ENCODE data around the gene KRT9. TPM values are rescaled to one million over a fixed set of nuclear protein-coding genes. Genes with fewer than 3 reads are reported as not detected.
"Not testable (repeated sequence)": the region's sequence is repeated elsewhere in the genome, so short reads cannot be mapped to it uniquely, and the experiment has no call there.

The KRT9 gene
- total RNA-seq, 1 experiment from 2014 or later: not detected

GRCh38 chr17:41615454-41615853, 43.6 kb upstream of the KRT9 start:
- Mint-ChIP-seq H3K27ac (ENCODE audit: unreplicated experiment) (no peak overlapping the region), H3K4me1 (ENCODE audit: low read depth, unreplicated experiment) (peaks cover 43% of the 10 kb centered on the region), H3K27me3 (ENCODE audit: unreplicated experiment) (no peaks in the 10 kb centered on the region), H3K9me3 (ENCODE audit: low read depth, unreplicated experiment) (no peaks in the 10 kb centered on the region), H3K36me3 (ENCODE audit: insufficient read depth, unreplicated experiment) (peaks cover 31% of the 10 kb centered on the region), H3K4me3 (ENCODE audit: low read depth, unreplicated experiment) (no peak overlapping the region)
- no TSS peak for BruUV-seq (replicated peaks)
- no peak for TF ChIP-seq CTCF (IDR thresholded peaks at IDR 0.05; ENCODE audit: unreplicated experiment)
- DNase-seq: peak; percentile 71
- CTCF ChIA-PET: interaction anchor here (0.9 kb wide), 1 partner anchor 9 kb away, joined by 3 read pairs; the partner anchor contains the start of gene KRT17
- intact Hi-C loops (cut with micrococcal nuclease; ENCODE audit: unreplicated experiment): no loop called here

GRCh38 chr17:41614767-41615166, 42.9 kb upstream of the KRT9 start:
- H3K4me3 Mint-ChIP-seq (ENCODE audit: low read depth, unreplicated experiment); intact Hi-C loops (cut with micrococcal nuclease; ENCODE audit: unreplicated experiment); BruUV-seq (replicated peaks); H3K27me3 Mint-ChIP-seq (ENCODE audit: unreplicated experiment); CTCF ChIA-PET; H3K27ac Mint-ChIP-seq (ENCODE audit: unreplicated experiment); DNase-seq; H3K9me3 Mint-ChIP-seq (ENCODE audit: low read depth, unreplicated experiment): not testable (repeated sequence)
- peaks cover 24% of the 10 kb centered on the region for H3K36me3 Mint-ChIP-seq (ENCODE audit: insufficient read depth, unreplicated experiment)
- H3K4me1 Mint-ChIP-seq (ENCODE audit: low read depth, unreplicated experiment): peaks cover 43% of the 10 kb centered on the region

- no TSS peak for BruUV-seq (replicated peaks)
Observed at GRCh38 chr17:41614098-41614497, 42.2 kb upstream of the KRT9 start.

GRCh38 chr17:41613277-41614082, 41.6 kb upstream of the KRT9 start:
- H3K36me3 Mint-ChIP-seq (ENCODE audit: insufficient read depth, unreplicated experiment): peaks cover 12% of the 10 kb centered on the region
- CTCF ChIA-PET: interaction anchor here (1.0 to 1.4 kb wide), 5 partner anchors 9 to 75 kb away, joined by 3 to 6 read pairs (median 4); partner anchors contain the start of genes EIF1 and KRT17
- H3K27me3 Mint-ChIP-seq (ENCODE audit: unreplicated experiment): peaks cover 12% of the 10 kb centered on the region
- H3K9me3 Mint-ChIP-seq (ENCODE audit: low read depth, unreplicated experiment): no peaks in the 10 kb centered on the region
- no peak for DNase-seq
- no TSS peak for BruUV-seq (replicated peaks)
- no peak for TF ChIP-seq CTCF (IDR thresholded peaks at IDR 0.05; ENCODE audit: unreplicated experiment)
- no peak overlapping the region for H3K4me3 Mint-ChIP-seq (ENCODE audit: low read depth, unreplicated experiment)
- intact Hi-C loops (cut with micrococcal nuclease; ENCODE audit: unreplicated experiment): no loop called here
- peak overlapping the region; percentile 42 for H3K27ac Mint-ChIP-seq (ENCODE audit: unreplicated experiment)
- H3K4me1 Mint-ChIP-seq (ENCODE audit: low read depth, unreplicated experiment): peaks cover 40% of the 10 kb centered on the region

More at GRCh38 chr17:41614098-41614497, 42.2 kb upstream of the KRT9 start:
- intact Hi-C loops (cut with micrococcal nuclease; ENCODE audit: unreplicated experiment): no loop called here
- H3K9me3 Mint-ChIP-seq (ENCODE audit: low read depth, unreplicated experiment): no peaks in the 10 kb centered on the region
- H3K4me3 Mint-ChIP-seq (ENCODE audit: low read depth, unreplicated experiment): no peak overlapping the region
- peaks cover 12% of the 10 kb centered on the region for H3K27me3 Mint-ChIP-seq (ENCODE audit: unreplicated experiment)
- CTCF ChIA-PET: interaction anchor here (1.2 kb wide), 1 partner anchor 35 kb away, joined by 3 read pairs; no protein-coding TSS in a partner anchor
- H3K4me1 Mint-ChIP-seq (ENCODE audit: low read depth, unreplicated experiment): peaks cover 39% of the 10 kb centered on the region
- H3K27ac Mint-ChIP-seq (ENCODE audit: unreplicated experiment): no peak overlapping the region
- H3K36me3 Mint-ChIP-seq (ENCODE audit: insufficient read depth, unreplicated experiment): peaks cover 18% of the 10 kb centered on the region
- DNase-seq: no peak
- TF ChIP-seq CTCF (IDR thresholded peaks at IDR 0.05; ENCODE audit: unreplicated experiment): no peak

GRCh38 chr17:41612376-41613160, 40.7 kb upstream of the KRT9 start, which contains the start of gene KRT16:
Gene KRT16, minus strand, starts transcription at chr17:41612767. Its CDS starts 79 bp downstream, at chr17:41612688.
- Mint-ChIP-seq H3K36me3 (ENCODE audit: insufficient read depth, unreplicated experiment) (peaks cover 11% of the 10 kb centered on the region), H3K27me3 (ENCODE audit: unreplicated experiment) (peaks cover 12% of the 10 kb centered on the region), H3K27ac (ENCODE audit: unreplicated experiment) (peak within 1 kb of the TSS; percentile 42), H3K4me1 (ENCODE audit: low read depth, unreplicated experiment) (peaks cover 41% of the 10 kb centered on the region), H3K4me3 (ENCODE audit: low read depth, unreplicated experiment) (peak within 1 kb of the TSS; percentile 30)
- CTCF ChIA-PET: interaction anchor here (1.0 to 1.4 kb wide), 4 partner anchors 10 to 76 kb away, joined by 3 to 6 read pairs (median 4); partner anchors contain the start of genes EIF1 and KRT17
- H3K9me3 Mint-ChIP-seq (ENCODE audit: low read depth, unreplicated experiment); intact Hi-C loops (cut with micrococcal nuclease; ENCODE audit: unreplicated experiment); BruUV-seq (replicated peaks): not testable (repeated sequence)
- peak; percentile 89 for DNase-seq
